K562 (cell line): ENCODE data around the gene ABCA3. TPM values are rescaled to one million over a fixed set of nuclear protein-coding genes. Genes with fewer than 3 reads are reported as not detected.

ENCODE experiments used
- ADNP ChIP-seq: fragments of 200-800 bp; sonication (Bioruptor generic); IDR thresholded peaks from 2 replicates; pipeline ENCODE4 v1.6.1; 2016; ENCODE audit warnings: missing genetic modification characterization, missing compliant biosample characterization
- KLF13 ChIP-seq: fragments of 450-650 bp; IDR thresholded peaks from 2 replicates; pipeline ENCODE4 v1.6.1; 2016; ENCODE audit warnings: missing genetic modification characterization, low read depth, mild to moderate bottlenecking, missing compliant biosample characterization, moderate library complexity, borderline replicate concordance
- MGA ChIP-seq: fragments of 450-650 bp; IDR thresholded peaks from 2 replicates; pipeline ENCODE4 v1.6.1; 2016; ENCODE audit warnings: mild to moderate bottlenecking, moderate library complexity
- NBN ChIP-seq: fragments of 450-650 bp; IDR thresholded peaks from 2 replicates; pipeline ENCODE4 v1.6.1; 2016; ENCODE audit warnings: low read depth, mild to moderate bottlenecking
- NFIC ChIP-seq: fragments of 450-650 bp; IDR thresholded peaks from 2 replicates; pipeline ENCODE4 v1.6.1; 2017; ENCODE audit warnings: mild to moderate bottlenecking, inconsistent platforms
- POU5F1 ChIP-seq: fragments of 150-350 bp; IDR thresholded peaks from 2 replicates; pipeline ENCODE4 v1.6.1; 2014; ENCODE audit warnings: borderline replicate concordance, low read length, low read depth, mild to moderate bottlenecking; ENCODE audit not compliant: partially characterized antibody
- SMARCA5 ChIP-seq: fragments of 450-650 bp; IDR thresholded peaks from 2 replicates; pipeline ENCODE4 v1.6.1; 2016
- polyA plus RNA-seq, 8 experiments: library from polyadenylated mRNA; depleted of rRNA in 4 of 8; stranded (reverse) in 5 of 8; unstranded in 3 of 8; fragments of >200 nt; fragmentation: Nextera tagmentation in 2 of 8; fragmentation: Illumina TruSeq in 1 of 8; extraction: Ambion mirVana in 2 of 8; extraction: Trizol in 1 of 8; gene quantifications; 2 replicates each; pipeline versions ENCODE4 v1.2.1 to v1.2.3, GENCODE V29; 2011 to 2014; ENCODE audit warnings: inconsistent platforms in 1 of 8, missing spikeins in 1 of 8
- total RNA-seq, 7 experiments: library from RNA; depleted of rRNA in 6 of 7; stranded (reverse); fragments of >200 nt in 6 of 7; fragmentation: Illumina TruSeq in 2 of 7; extraction: Trizol in 2 of 7; gene quantifications; 2 replicates each; pipeline versions ENCODE4 v1.2.1 to v1.2.3, GENCODE V29; 2011 to 2021; ENCODE audit warnings: low replicate concordance in 1 of 7
- TF ChIP-seq, protein P1 (sequence below): sonication (generic); formaldehyde crosslinking; IDR thresholded peaks from 2 replicates; pipeline ENCODE4 v1.8.1; 2022; ENCODE audit warnings: missing genetic modification reagents
- TF ChIP-seq, protein P2 (sequence below): conservative IDR thresholded peaks from 2 replicates; pipeline ENCODE4 v1.6.1; 2011; ENCODE audit warnings: low read depth, mild to moderate bottlenecking, low read length; ENCODE audit not compliant: control insufficient read depth

Gene ABCA3
- total and polyA plus RNA-seq, 9 of the 15 experiments (the other 6 are each of a cell fraction or from before 2014, with no cell fraction given) = 0.66 to 23.7 (median 6.9) TPM

GRCh38 chr16:2267913-2268666 is 72.4 kb downstream of the ABCA3 start, which contains the start of gene RNPS1 (continued):
- TF ChIP-seq MGA (peak; percentile 83), NBN (peak; percentile 98), POU5F1 (no peak), NFIC (peak; percentile 71), ADNP (tag) (no peak), SMARCA5 (no peak), KLF13 (no peak; the same call in 1 of the 2 replicates)
- TF ChIP-seq, protein P1, sequence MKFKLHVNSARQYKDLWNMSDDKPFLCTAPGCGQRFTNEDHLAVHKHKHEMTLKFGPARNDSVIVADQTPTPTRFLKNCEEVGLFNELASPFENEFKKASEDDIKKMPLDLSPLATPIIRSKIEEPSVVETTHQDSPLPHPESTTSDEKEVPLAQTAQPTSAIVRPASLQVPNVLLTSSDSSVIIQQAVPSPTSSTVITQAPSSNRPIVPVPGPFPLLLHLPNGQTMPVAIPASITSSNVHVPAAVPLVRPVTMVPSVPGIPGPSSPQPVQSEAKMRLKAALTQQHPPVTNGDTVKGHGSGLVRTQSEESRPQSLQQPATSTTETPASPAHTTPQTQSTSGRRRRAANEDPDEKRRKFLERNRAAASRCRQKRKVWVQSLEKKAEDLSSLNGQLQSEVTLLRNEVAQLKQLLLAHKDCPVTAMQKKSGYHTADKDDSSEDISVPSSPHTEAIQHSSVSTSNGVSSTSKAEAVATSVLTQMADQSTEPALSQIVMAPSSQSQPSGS (CRISPR knock-in tag) = no peak; the same call in 1 of the 2 replicates
- TF ChIP-seq, protein P2, sequence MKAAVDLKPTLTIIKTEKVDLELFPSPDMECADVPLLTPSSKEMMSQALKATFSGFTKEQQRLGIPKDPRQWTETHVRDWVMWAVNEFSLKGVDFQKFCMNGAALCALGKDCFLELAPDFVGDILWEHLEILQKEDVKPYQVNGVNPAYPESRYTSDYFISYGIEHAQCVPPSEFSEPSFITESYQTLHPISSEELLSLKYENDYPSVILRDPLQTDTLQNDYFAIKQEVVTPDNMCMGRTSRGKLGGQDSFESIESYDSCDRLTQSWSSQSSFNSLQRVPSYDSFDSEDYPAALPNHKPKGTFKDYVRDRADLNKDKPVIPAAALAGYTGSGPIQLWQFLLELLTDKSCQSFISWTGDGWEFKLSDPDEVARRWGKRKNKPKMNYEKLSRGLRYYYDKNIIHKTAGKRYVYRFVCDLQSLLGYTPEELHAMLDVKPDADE = 0 out of 2 replicates have a peak, but pooled peaks have one; percentile 58
